HepG2 (cell line): ENCODE data around the gene RBBP6. TPM values are rescaled to one million over a fixed set of nuclear protein-coding genes. Genes with fewer than 3 reads are reported as not detected.

Source experiments
- ARID2 ChIP-seq: sonication (generic); formaldehyde crosslinking; IDR thresholded peaks from 2 replicates; pipeline ENCODE4 v1.8.1; 2022; ENCODE audit warnings: mild to moderate bottlenecking, missing genetic modification reagents, borderline replicate concordance
- ATF6 ChIP-seq: sonication (generic); formaldehyde crosslinking; conservative IDR thresholded peaks from 2 replicates; pipeline ENCODE4 v1.4.0; 2020; ENCODE audit warnings: missing genetic modification reagents
- CBFB ChIP-seq: sonication (generic); formaldehyde crosslinking; IDR thresholded peaks from 2 replicates; pipeline ENCODE4 v1.4.0; 2020; ENCODE audit warnings: missing genetic modification reagents
- CBX5 ChIP-seq: sonication (generic); formaldehyde crosslinking; IDR thresholded peaks from 2 replicates; pipeline ENCODE4 v1.4.0; 2020; ENCODE audit warnings: missing genetic modification reagents, borderline replicate concordance
- E2F2 ChIP-seq: sonication (generic); formaldehyde crosslinking; IDR thresholded peaks from 2 replicates; pipeline ENCODE4 v1.4.0; 2020; ENCODE audit warnings: missing genetic modification reagents, borderline replicate concordance
- ERF ChIP-seq: IDR thresholded peaks from 2 replicates; pipeline ENCODE4 v1.6.1; 2018; ENCODE audit warnings: missing biosample characterization, missing genetic modification reagents
- EZH2 ChIP-seq: conservative IDR thresholded peaks from 2 replicates; pipeline ENCODE4 v1.6.1; 2012; ENCODE audit warnings: mild to moderate bottlenecking, low read depth, low read length, moderate library complexity
- FOSL2 ChIP-seq: sonication (generic); formaldehyde crosslinking; IDR thresholded peaks from 2 replicates; pipeline ENCODE4 v1.4.0; 2020; ENCODE audit warnings: missing genetic modification reagents
- GMEB1 ChIP-seq: sonication (generic); formaldehyde crosslinking; IDR thresholded peaks from 2 replicates; pipeline ENCODE4 v1.5.1; 2020; ENCODE audit warnings: missing genetic modification reagents, mild to moderate bottlenecking, borderline replicate concordance
- HNF1B ChIP-seq: sonication (generic); formaldehyde crosslinking; IDR thresholded peaks from 2 replicates; pipeline ENCODE4 v1.5.1; 2020; ENCODE audit warnings: mild to moderate bottlenecking, moderate library complexity, missing genetic modification reagents
- KAT7 ChIP-seq: IDR thresholded peaks from 2 replicates; pipeline ENCODE4 v1.6.1; 2018; ENCODE audit warnings: borderline replicate concordance, missing compliant biosample characterization
- KAT8 ChIP-seq: IDR thresholded peaks from 2 replicates; pipeline ENCODE4 v1.6.1; 2016; ENCODE audit warnings: missing genetic modification reagents, missing compliant biosample characterization
- MAFG ChIP-seq: sonication (generic); formaldehyde crosslinking; IDR thresholded peaks from 2 replicates; pipeline ENCODE4 v1.5.1; 2020; ENCODE audit warnings: mild to moderate bottlenecking, missing genetic modification reagents
- MAZ ChIP-seq, 2 experiments: sonication (generic) in 1 of 2; formaldehyde crosslinking in 1 of 2; IDR thresholded peaks; 2 replicates each; pipeline versions ENCODE4 v1.5.0 to v1.6.1; 2012 to 2020; ENCODE audit warnings: low read depth in 2 of 2, mild to moderate bottlenecking in 2 of 2, borderline replicate concordance in 1 of 2, improper control_type of control experiment in 1 of 2, low read length in 1 of 2, missing genetic modification reagents in 1 of 2, moderate library complexity in 1 of 2
- POLR2A ChIP-seq, 2 experiments: IDR thresholded peaks; 2 replicates each; pipeline ENCODE4 v1.6.1; 2011; ENCODE audit warnings: low read depth in 2 of 2, low read length in 2 of 2, mild to moderate bottlenecking in 1 of 2, moderate library complexity in 1 of 2; ENCODE audit not compliant: insufficient read depth in 1 of 2
- RBFOX2 ChIP-seq: fragments of 200-400 bp; formaldehyde crosslinking; IDR thresholded peaks from 2 replicates; pipeline ENCODE4 v1.6.1; 2017; ENCODE audit warnings: low read depth, mild to moderate bottlenecking, low read length
- THRA ChIP-seq: sonication (generic); formaldehyde crosslinking; IDR thresholded peaks from 2 replicates; pipeline ENCODE4 v1.4.0; 2020; ENCODE audit warnings: missing genetic modification reagents, borderline replicate concordance
- ZNF234 ChIP-seq: sonication (generic); formaldehyde crosslinking; conservative IDR thresholded peaks from 2 replicates; pipeline ENCODE4 v1.5.1; 2020; ENCODE audit warnings: mild to moderate bottlenecking, missing genetic modification reagents
- ZNF263 ChIP-seq: sonication (generic); formaldehyde crosslinking; IDR thresholded peaks from 2 replicates; pipeline ENCODE4 v1.4.0; 2020; ENCODE audit warnings: missing genetic modification reagents
- ZNF33A ChIP-seq: sonication (generic); formaldehyde crosslinking; IDR thresholded peaks from 2 replicates; pipeline ENCODE4 v1.5.1; 2020; ENCODE audit warnings: missing genetic modification reagents, mild to moderate bottlenecking, moderate library complexity, borderline replicate concordance
- ZNF496 ChIP-seq: sonication (generic); formaldehyde crosslinking; IDR thresholded peaks from 2 replicates; pipeline ENCODE4 v1.8.1; 2023; ENCODE audit warnings: mild to moderate bottlenecking, moderate library complexity, missing genetic modification reagents; ENCODE audit not compliant: insufficient replicate concordance
- ZNF607 ChIP-seq: sonication (generic); formaldehyde crosslinking; IDR thresholded peaks from 2 replicates; pipeline ENCODE4 v1.5.1; 2020; ENCODE audit warnings: missing genetic modification reagents, mild to moderate bottlenecking, borderline replicate concordance
- polyA plus RNA-seq, 8 experiments: library from polyadenylated mRNA; depleted of rRNA in 3 of 8; stranded (reverse) in 7 of 8; unstranded in 1 of 8; fragments of >200 nt; fragmentation: Illumina TruSeq in 4 of 8; extraction: Trizol in 4 of 8; gene quantifications; 2 replicates each; pipeline versions ENCODE4 v1.2.1 to v1.2.3, GENCODE V29; 2011 to 2016; ENCODE audit warnings: low read depth in 4 of 8, missing spikeins in 1 of 8, mixed read lengths in 1 of 8; ENCODE audit not compliant: insufficient read depth in 1 of 8
- total RNA-seq, 5 experiments: library from RNA; depleted of rRNA; stranded (reverse); fragments of >200 nt; fragmentation: Illumina TruSeq; extraction: Trizol; gene quantifications; 2 replicates each; pipeline ENCODE4 v1.2.3, GENCODE V29; 2016; ENCODE audit warnings: low read depth in 1 of 5

RBBP6 gene
- total and polyA plus RNA-seq, 2 of the 13 experiments (the other 11 are each of a cell fraction or from before 2014, with no cell fraction given), result 37.1 to 70.9 TPM

- no peak for TF ChIP-seq ARID2 (CRISPR knock-in tag)
- peak; percentile 95 to 96 for TF ChIP-seq POLR2A (IDR thresholded peaks at IDR 0.05; ENCODE audit: insufficient read depth in 1 of 2, low read depth in 2 of 2, low read length in 2 of 2)
- no peak for TF ChIP-seq MAFG (CRISPR knock-in tag)
- TF ChIP-seq CBFB (CRISPR knock-in tag), result peak; percentile 91
- TF ChIP-seq ZNF33A (CRISPR knock-in tag), result peak; percentile 72; the same call in 1 of the 2 replicates
- TF ChIP-seq KAT7 (CRISPR knock-in tag), result peak; percentile 92
- TF ChIP-seq ZNF496 (CRISPR knock-in tag), result no peak
- TF ChIP-seq KAT8 (CRISPR knock-in tag), result peak; percentile 91
- peak; percentile 76; the same call in 1 of the 2 replicates for TF ChIP-seq E2F2 (CRISPR knock-in tag)
- TF ChIP-seq EZH2, result no peak
- peak; percentile 96 for TF ChIP-seq GMEB1 (CRISPR knock-in tag)
- TF ChIP-seq ZNF607 (CRISPR knock-in tag), result no peak; the same call in 1 of the 2 replicates
- no peak for TF ChIP-seq ZNF263
- peak; percentile 40; the same call in 1 of the 2 replicates for TF ChIP-seq HNF1B (CRISPR knock-in tag)
- TF ChIP-seq RBFOX2, result peak; percentile 100
- TF ChIP-seq MAZ (IDR thresholded peaks at IDR 0.05; ENCODE audit: borderline replicate concordance, low read depth, low read length), result peak; percentile 80; the same call in 1 of the 2 replicates
- peak; percentile 97 for TF ChIP-seq MAZ (CRISPR knock-in tag; IDR thresholded peaks at IDR 0.05; ENCODE audit: low read depth)
- peak; percentile 73 for TF ChIP-seq THRA (CRISPR knock-in tag)
- TF ChIP-seq ZNF234, result no peak
- TF ChIP-seq ERF (CRISPR knock-in tag), result peak; percentile 92
- TF ChIP-seq ATF6 (CRISPR knock-in tag), result 0 out of 2 replicates have a peak, but pooled peaks have one; percentile 18
- peak; percentile 55 for TF ChIP-seq FOSL2 (CRISPR knock-in tag)
- TF ChIP-seq CBX5 (CRISPR knock-in tag), result peak; percentile 89; the same call in 1 of the 2 replicates
Measured at GRCh38 chr16:24539295-24539849, at the start of gene RBBP6 (continued).
